ENCODE data around the gene RSBN1L. TPM values are rescaled to one million over a fixed set of nuclear protein-coding genes. Genes with fewer than 3 reads are reported as not detected.

The RSBN1L gene
- total and polyA plus RNA-seq, 2 of the 8 experiments (the other 6 are each of a cell fraction or from before 2014, with no cell fraction given): 4.1 to 22.1 TPM

- no peak for TF ChIP-seq CHD7 (IDR thresholded peaks at IDR 0.05; ENCODE audit: insufficient replicate concordance, low read length)
- TF ChIP-seq SRF (IDR thresholded peaks at IDR 0.05; ENCODE audit: low read depth, low read length): no peak
- TF ChIP-seq POLR2A (IDR thresholded peaks at IDR 0.05; ENCODE audit: control extremely low read depth in 1 of 2, low read depth in 2 of 2, low read length in 2 of 2): no peak
- TF ChIP-seq MAFK (IDR thresholded peaks at IDR 0.05; ENCODE audit: low read depth, low read length): no peak
Measured at GRCh38 chr7:77743518-77743917, 47.3 kb downstream of the RSBN1L start (continued).

Data from H1 (cell line).